HUES6 (cell line): ENCODE measurements around the gene GPHN.
"Not testable (repeated sequence)": the region's sequence is repeated elsewhere in the genome, so short reads cannot be mapped to it uniquely, and the experiment has no call there.

Experiments
- H3K27ac ChIP-seq: 2 replicates; pipeline ENCODE4 v1.7.0; 2013; ENCODE audit warnings: low read depth, mild to moderate bottlenecking, low read length, inconsistent platforms
- H3K27me3 ChIP-seq: 2 replicates; pipeline ENCODE4 v1.6.1; 2013; ENCODE audit warnings: low read length; ENCODE audit not compliant: control insufficient read depth, insufficient read depth
- H3K36me3 ChIP-seq: 2 replicates; pipeline ENCODE4 v1.6.1; 2013; ENCODE audit warnings: low read length; ENCODE audit not compliant: control insufficient read depth, insufficient read depth
- H3K4me1 ChIP-seq: 2 replicates; pipeline ENCODE4 v1.6.1; 2013; ENCODE audit warnings: low read length; ENCODE audit not compliant: control insufficient read depth, insufficient read depth
- H3K4me3 ChIP-seq: 2 replicates; pipeline ENCODE4 v1.5.1; 2013; ENCODE audit warnings: low read depth, low read length
- H3K9ac ChIP-seq: one replicate; pipeline ENCODE4 v1.6.1; 2013; ENCODE audit warnings: mild to moderate bottlenecking, low read length
- H3K9me3 ChIP-seq: 2 replicates; pipeline ENCODE4 v1.6.1; 2013; ENCODE audit warnings: low read depth, low read length; ENCODE audit not compliant: control insufficient read depth, insufficient read depth

Gene GPHN

DNA sequence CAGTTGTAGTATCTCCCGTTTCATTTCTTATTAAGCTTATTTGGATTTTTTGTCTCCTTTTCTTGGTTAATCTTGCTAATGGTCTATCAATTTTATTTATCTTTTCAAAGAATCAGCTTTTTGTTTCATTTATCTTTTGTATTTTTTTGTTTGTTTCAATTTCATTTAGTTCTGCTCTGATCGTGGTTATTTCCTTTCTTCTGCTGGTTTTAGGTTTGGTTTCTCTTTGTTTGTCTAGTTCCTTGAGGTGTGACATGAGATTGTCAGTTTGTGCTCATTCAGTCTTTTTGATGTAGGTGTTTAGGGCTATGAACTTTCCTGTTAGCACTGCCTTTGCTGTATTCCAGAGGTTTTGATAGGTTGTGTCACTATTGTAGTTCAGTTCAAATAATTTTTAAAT lies 207.4 kb downstream of the GPHN start:
- H3K36me3 ChIP-seq, H3K4me1 ChIP-seq, H3K27me3 ChIP-seq, H3K27ac ChIP-seq, H3K9ac ChIP-seq, H3K4me3 ChIP-seq, H3K9me3 ChIP-seq: not testable (repeated sequence)

DNA sequence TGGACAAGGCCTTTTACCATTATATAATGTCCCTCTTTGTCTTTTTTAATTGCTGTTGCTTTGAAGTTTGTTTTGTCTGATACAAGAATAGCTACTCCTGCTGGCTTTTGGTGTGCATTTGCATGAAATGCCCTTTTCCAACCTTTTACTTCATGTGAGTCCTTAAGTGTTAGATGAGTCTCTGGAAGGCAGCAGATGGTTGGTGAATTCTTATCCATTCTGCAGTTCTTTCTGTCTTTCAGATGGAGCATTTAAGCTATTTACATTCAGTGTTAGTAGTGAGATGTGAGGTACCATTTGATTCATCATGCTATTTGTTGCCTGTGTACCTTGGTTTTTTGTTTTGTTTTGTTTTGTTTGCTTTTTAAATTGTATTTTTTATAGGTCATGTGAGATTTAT lies 208.3 kb downstream of the GPHN start:
- no peak overlapping the region for H3K27ac ChIP-seq
- H3K27me3 ChIP-seq = no peaks in the 10 kb centered on the region
- H3K36me3 ChIP-seq = no peaks in the 10 kb centered on the region
- no peaks in the 10 kb centered on the region for H3K4me1 ChIP-seq
- H3K9me3 ChIP-seq = no peaks in the 10 kb centered on the region
- H3K4me3 ChIP-seq = no peak overlapping the region
- no peak overlapping the region for H3K9ac ChIP-seq

DNA sequence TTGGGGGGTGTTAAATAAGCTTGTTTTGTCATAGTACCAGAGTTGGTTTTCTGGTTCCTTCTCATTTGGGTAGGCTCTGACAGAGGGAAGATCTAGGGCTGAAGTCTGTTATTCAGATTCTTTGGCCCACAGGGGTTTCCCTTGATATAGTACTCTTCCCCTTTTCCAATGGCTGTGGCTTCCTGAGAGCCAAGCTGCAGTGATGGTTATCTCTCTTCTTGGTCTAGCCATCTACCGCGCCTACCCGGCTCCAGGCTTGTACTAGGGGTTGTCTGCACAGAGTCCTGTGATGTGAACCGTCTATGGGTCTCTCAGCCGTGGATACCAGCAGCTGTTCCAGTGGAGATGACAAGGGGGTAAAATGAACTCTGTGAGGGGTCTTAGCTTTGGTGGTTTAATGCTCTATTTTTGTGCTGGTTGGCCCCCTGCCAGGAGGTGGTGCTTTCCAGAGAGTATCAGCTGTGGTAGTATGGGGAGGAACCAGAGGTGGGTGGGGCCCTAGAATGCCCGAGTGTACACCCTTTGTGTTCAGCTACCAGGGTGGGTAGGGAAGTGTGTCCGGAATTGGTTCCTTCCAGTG lies 209.7 kb downstream of the GPHN start:
- H3K4me1 ChIP-seq = no peaks in the 10 kb centered on the region
- H3K27ac ChIP-seq = no peak overlapping the region
- H3K4me3 ChIP-seq = no peak overlapping the region
- H3K9me3 ChIP-seq = no peaks in the 10 kb centered on the region
- no peaks in the 10 kb centered on the region for H3K36me3 ChIP-seq
- H3K27me3 ChIP-seq = no peaks in the 10 kb centered on the region
- H3K9ac ChIP-seq = no peak overlapping the region

DNA sequence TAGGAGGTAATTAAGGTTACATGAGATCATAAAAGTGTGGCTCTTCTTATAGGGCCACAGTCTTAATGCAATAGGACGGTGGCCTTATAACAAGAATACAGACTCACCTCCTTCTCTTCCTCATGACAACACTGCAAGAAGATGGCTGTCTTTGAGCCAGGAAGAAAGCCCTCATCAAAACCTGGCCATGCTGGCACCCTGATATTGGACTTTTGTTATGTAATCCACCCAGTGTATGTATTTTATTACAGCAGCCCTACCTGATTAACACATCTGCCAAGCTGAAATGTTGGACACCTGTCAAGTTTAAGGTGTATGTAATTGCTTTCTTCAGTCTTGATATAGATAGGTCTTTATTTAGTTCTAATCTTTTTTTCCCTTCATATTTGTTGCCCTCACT lies 217.0 kb downstream of the GPHN start:
- no peak overlapping the region for H3K4me3 ChIP-seq

DNA sequence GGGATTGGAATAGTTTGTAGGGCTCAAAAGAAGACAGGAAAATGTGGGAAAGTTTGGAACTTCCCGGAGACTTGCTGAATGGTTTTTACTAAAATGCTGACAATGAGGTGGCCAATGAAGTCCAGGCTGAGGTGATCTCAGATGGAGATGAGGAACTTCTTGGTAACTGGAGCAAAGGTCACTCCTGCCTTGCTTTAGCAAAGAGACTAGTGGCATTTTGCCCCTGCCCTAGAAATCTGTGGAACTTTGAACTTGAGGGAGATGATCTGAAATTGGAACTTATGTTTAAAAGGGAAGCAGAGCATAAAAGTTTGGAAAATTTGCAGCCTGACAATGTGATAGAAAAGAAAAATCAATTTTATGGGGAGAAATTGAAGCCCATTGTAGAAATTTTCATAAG lies 223.4 kb downstream of the GPHN start:
- not testable (repeated sequence) for H3K27ac ChIP-seq, H3K9ac ChIP-seq, H3K4me1 ChIP-seq, H3K4me3 ChIP-seq, H3K36me3 ChIP-seq, H3K27me3 ChIP-seq
- peaks cover 40% of the 10 kb centered on the region for H3K9me3 ChIP-seq

More for the DNA sequence above, 217.0 kb downstream of the GPHN start:
- no peaks in the 10 kb centered on the region for H3K4me1 ChIP-seq
- no peaks in the 10 kb centered on the region for H3K27me3 ChIP-seq
- H3K36me3 ChIP-seq = no peaks in the 10 kb centered on the region
- peaks cover 22% of the 10 kb centered on the region for H3K9me3 ChIP-seq
- H3K27ac ChIP-seq = no peak overlapping the region
- no peak overlapping the region for H3K9ac ChIP-seq

DNA sequence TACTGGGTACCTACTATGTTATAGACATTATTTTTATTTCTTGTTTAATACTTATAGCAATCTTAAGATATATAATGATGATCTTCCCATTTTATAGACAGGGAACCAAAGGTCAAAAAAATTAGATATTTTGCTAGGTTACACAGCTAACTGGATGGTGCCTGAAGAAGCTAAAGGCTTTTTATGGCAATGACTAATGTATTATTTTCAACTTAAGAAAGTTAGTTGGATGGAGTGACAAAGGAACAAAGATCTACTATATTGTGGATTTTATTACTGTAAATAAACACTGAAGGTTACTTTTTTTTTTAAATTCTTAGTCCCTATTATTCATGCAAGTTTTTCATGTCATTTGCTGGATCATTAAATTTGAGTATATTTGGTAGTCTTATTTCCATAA lies 227.9 kb downstream of the GPHN start:
- no peaks in the 10 kb centered on the region for H3K4me1 ChIP-seq
- no peaks in the 10 kb centered on the region for H3K27me3 ChIP-seq
- H3K9ac ChIP-seq = no peak overlapping the region

DNA sequence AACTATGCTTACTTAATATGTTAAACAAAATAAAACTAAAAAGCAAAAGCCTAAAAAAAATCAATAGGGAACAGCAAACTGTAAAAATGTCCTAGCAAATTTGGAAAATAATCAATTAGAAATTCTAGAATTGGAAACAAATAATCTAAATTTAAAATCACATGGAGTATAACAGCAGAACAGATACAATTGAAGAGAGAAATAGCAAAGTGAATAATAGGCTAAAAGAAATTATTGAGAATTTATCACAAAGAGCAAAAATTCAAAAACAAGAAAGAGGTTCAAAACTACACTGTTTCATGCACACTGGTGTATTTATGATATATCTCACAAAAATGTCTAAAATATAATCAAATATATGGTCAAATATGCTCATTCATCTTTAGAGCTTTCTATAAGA lies 231.9 kb downstream of the GPHN start:
- no peaks in the 10 kb centered on the region for H3K36me3 ChIP-seq
- H3K27me3 ChIP-seq = no peaks in the 10 kb centered on the region

More for the DNA sequence above, 227.9 kb downstream of the GPHN start:
- no peaks in the 10 kb centered on the region for H3K36me3 ChIP-seq
- no peak overlapping the region for H3K4me3 ChIP-seq
- no peak overlapping the region for H3K27ac ChIP-seq
- H3K9me3 ChIP-seq = peaks cover 14% of the 10 kb centered on the region

DNA sequence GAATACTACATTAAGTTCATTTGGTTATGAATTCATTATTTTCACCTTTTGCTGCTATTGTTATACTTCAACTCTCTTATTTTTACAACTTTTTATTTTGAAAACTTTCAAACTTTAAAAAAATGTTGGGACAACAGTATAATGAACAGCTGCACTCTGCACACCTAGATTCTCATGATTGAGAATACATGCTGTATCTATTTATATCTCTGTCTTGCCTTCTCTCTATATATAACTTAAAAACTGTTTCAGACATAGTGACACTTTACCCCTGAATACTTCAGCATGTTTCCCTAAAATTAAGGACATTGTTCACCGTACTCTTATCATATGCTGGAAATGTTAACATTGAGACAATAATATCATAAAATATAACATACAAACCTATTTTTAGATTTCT lies 237.1 kb downstream of the GPHN start:
- no peak overlapping the region for H3K4me3 ChIP-seq
- no peaks in the 10 kb centered on the region for H3K4me1 ChIP-seq
- no peak overlapping the region for H3K27ac ChIP-seq
- H3K9ac ChIP-seq = no peak overlapping the region
- no peaks in the 10 kb centered on the region; the same call in 1 of the 2 replicates for H3K9me3 ChIP-seq
- H3K36me3 ChIP-seq = no peaks in the 10 kb centered on the region
- no peaks in the 10 kb centered on the region for H3K27me3 ChIP-seq

More for the DNA sequence above, 231.9 kb downstream of the GPHN start:
- Histone ChIP-seq H3K9me3 (no peaks in the 10 kb centered on the region; the same call in 1 of the 2 replicates), H3K9ac (no peak overlapping the region), H3K27ac (no peak overlapping the region), H3K4me1 (no peaks in the 10 kb centered on the region), H3K4me3 (no peak overlapping the region)

DNA sequence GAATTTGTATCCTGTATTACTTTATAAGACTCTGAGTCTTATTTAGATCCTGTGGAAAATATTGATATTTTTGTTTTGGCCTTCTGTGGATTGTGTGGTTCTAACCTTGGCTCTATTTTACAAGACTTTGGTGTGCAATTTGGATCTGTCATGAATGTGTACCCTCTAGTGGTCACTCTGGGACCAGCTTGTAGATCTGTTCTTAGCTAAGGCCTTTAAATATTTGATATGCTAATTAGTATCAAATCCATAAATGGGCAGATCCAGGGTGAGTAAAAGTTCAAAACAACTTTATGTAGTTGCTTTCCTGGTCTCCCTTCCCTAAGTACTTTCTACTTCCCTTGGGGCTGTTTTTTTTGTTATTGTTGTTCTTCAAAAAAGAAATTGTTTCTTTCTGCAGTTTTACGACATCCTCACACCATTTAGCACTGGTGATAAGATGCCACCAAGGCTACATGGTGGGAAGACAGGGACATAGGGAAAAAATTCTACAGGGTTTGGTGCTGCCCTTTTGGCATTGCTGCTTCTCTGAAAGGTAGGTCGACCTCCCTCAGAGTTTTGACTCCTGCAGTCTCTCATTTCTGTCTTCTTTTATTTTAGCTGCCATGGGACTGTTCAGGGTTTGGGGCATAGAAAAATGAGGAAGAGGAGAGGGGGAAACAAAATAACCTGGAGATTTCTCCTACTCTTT lies 238.5 kb downstream of the GPHN start:
- Histone ChIP-seq H3K4me3 (no peak overlapping the region), H3K9me3 (no peaks in the 10 kb centered on the region), H3K27me3 (no peaks in the 10 kb centered on the region)

DNA sequence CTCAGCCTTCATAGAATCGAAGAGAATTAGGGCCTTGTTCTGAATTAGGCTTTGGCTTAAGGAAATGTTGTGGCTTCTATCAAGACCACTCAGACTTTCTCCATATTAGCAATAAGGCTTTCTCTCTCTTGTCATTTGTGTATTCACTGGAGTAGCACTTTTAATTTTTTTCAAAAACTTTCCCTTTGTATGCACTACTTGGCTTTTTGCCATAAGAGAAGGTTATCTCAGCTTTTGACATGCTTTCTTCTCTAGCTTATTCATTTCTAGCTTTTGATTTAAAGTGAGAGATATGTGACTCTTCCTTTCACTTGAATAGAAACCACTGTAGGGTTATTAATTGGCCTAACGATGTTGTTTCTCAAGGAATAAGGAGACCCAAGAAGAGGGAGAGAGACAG lies 244.2 kb downstream of the GPHN start:
- H3K4me3 ChIP-seq = no peak overlapping the region
- no peak overlapping the region for H3K27ac ChIP-seq
- H3K27me3 ChIP-seq = no peaks in the 10 kb centered on the region
- H3K9ac ChIP-seq = no peak overlapping the region
- no peaks in the 10 kb centered on the region for H3K4me1 ChIP-seq
- no peaks in the 10 kb centered on the region for H3K9me3 ChIP-seq
- H3K36me3 ChIP-seq = no peaks in the 10 kb centered on the region

More for the DNA sequence above, 238.5 kb downstream of the GPHN start:
- Histone ChIP-seq H3K36me3 (no peaks in the 10 kb centered on the region), H3K4me1 (no peaks in the 10 kb centered on the region), H3K9ac (no peak overlapping the region), H3K27ac (no peak overlapping the region)

DNA sequence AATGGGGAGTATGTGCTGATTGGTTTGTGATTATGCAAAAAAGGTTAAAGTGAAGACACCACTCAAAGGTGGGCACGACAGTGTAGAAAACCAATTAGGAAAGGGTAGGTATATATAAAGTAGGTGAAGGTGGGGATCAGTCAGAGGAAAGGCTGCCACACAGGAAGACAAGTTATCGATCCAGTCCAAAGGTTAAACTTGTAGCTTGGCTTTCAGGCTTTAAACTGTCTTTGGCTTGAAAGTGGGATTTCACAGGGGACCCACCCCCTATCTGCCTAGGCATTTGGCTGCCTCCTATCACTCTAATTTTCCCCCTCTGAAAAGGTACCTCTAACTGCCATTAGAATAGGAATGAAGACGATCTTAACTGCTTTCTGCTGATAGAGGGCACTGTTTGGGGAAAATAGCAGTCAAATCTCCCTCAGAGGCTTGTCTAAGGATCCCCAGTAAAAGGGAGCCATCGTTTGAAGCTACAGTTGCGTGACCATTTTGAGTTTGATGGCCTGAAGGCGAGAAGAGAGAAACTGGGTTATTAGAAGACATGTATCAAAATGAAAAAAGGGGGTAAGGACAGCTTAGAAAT lies 250.2 kb downstream of the GPHN start:
- H3K9me3 ChIP-seq = no peaks in the 10 kb centered on the region
- H3K4me3 ChIP-seq = no peak overlapping the region
- H3K9ac ChIP-seq = no peak overlapping the region
- H3K4me1 ChIP-seq = no peaks in the 10 kb centered on the region
- no peaks in the 10 kb centered on the region for H3K27me3 ChIP-seq
- H3K27ac ChIP-seq = no peak overlapping the region
- no peaks in the 10 kb centered on the region for H3K36me3 ChIP-seq
